ENCODE data around the gene PGPEP1.
A peak's percentile ranks its signal among the peaks of the same experiment; 100 is the strongest.
"Not testable (repeated sequence)": the region's sequence is repeated elsewhere in the genome, so short reads cannot be mapped to it uniquely, and the experiment has no call there.

PGPEP1 gene

GRCh38 chr19:18363787-18364186 is 23.4 kb downstream of the PGPEP1 start:
- no peak for DNase-seq (ENCODE audit: low read depth in 3 of 3, low spot score in 1 of 3)

GRCh38 chr19:18364277-18364825 is 24.0 kb downstream of the PGPEP1 start:
- not testable (repeated sequence) for DNase-seq (ENCODE audit: low read depth in 3 of 3, low spot score in 1 of 3)

- no peak for DNase-seq (ENCODE audit: low read depth in 3 of 3, low spot score in 1 of 3)
Measured at GRCh38 chr19:18364826-18365528, 24.6 kb downstream of the PGPEP1 start.

- no peak for DNase-seq (ENCODE audit: low read depth in 3 of 3, low spot score in 1 of 3)
Measured at GRCh38 chr19:18366021-18366435, 25.6 kb downstream of the PGPEP1 start.

- no peak for DNase-seq (ENCODE audit: low read depth in 3 of 3, low spot score in 1 of 3)
Measured at GRCh38 chr19:18368504-18369222, 28.3 kb downstream of the PGPEP1 start.

GRCh38 chr19:18373407-18373891 is 33.1 kb downstream of the PGPEP1 start:
- no peak for DNase-seq (ENCODE audit: low read depth in 3 of 3, low spot score in 1 of 3)

GRCh38 chr19:18373892-18374629 is 33.7 kb downstream of the PGPEP1 start:
- DNase-seq (ENCODE audit: low read depth in 3 of 3, low spot score in 1 of 3), result no peak

GRCh38 chr19:18377026-18377425 is 36.6 kb downstream of the PGPEP1 start:
- DNase-seq (ENCODE audit: low read depth in 3 of 3, low spot score in 1 of 3), result no peak

- no peak for DNase-seq (ENCODE audit: low read depth in 3 of 3, low spot score in 1 of 3)
Measured at GRCh38 chr19:18379803-18380747, 39.7 kb downstream of the PGPEP1 start.

- DNase-seq (ENCODE audit: low read depth in 3 of 3, low spot score in 1 of 3), result no peak
Measured at GRCh38 chr19:18380843-18381242, 40.4 kb downstream of the PGPEP1 start.

GRCh38 chr19:18383622-18384021 is 43.2 kb downstream of the PGPEP1 start:
- not testable (repeated sequence) for DNase-seq (ENCODE audit: low read depth in 3 of 3, low spot score in 1 of 3)

- no peak for DNase-seq (ENCODE audit: low read depth in 3 of 3, low spot score in 1 of 3)
Measured at GRCh38 chr19:18384775-18385174, 44.4 kb downstream of the PGPEP1 start.

GRCh38 chr19:18385359-18385674 is 44.9 kb downstream of the PGPEP1 start:
- DNase-seq (ENCODE audit: low read depth in 3 of 3, low spot score in 1 of 3), result no peak

GRCh38 chr19:18385675-18386542 is 45.5 kb downstream of the PGPEP1 start, which contains the start of gene GDF15:
TSS of gene GDF15 (plus strand) at chr19:18386158. CDS start at chr19:18386190, 32 bp downstream.
- peak in 1 of 3 donors; percentile 17 for DNase-seq (ENCODE audit: low read depth in 3 of 3, low spot score in 1 of 3)

GRCh38 chr19:18386543-18387271 is 46.3 kb downstream of the PGPEP1 start:
- DNase-seq (ENCODE audit: low read depth in 3 of 3, low spot score in 1 of 3), result no peak

- peak; percentile 21 to 80 (median 60) for DNase-seq (ENCODE audit: low read depth in 3 of 3, low spot score in 1 of 3)
Measured at GRCh38 chr19:18388100-18388959, 47.9 kb downstream of the PGPEP1 start.

GRCh38 chr19:18388960-18389725 is 48.7 kb downstream of the PGPEP1 start:
- DNase-seq (ENCODE audit: low read depth in 3 of 3, low spot score in 1 of 3), result no peak
